Activated CD4-positive, alpha-beta T cell treated with anti-CD3 and anti-CD28 coated beads for 48 hours (primary cell): ENCODE data around the gene S100A2.
"Not testable (repeated sequence)": the region's sequence is repeated elsewhere in the genome, so short reads cannot be mapped to it uniquely, and the experiment has no call there.

Experiments
- DNase-seq: peaks from one replicate; pipeline ENCODE4 v3.0.0-alpha.2; 2020

Gene S100A2

GRCh38 chr1:153588033-153588432, 22.4 kb upstream of the S100A2 start:
- not testable (repeated sequence) for DNase-seq

GRCh38 chr1:153587314-153587713, 21.7 kb upstream of the S100A2 start:
- DNase-seq = no peak

DNA sequence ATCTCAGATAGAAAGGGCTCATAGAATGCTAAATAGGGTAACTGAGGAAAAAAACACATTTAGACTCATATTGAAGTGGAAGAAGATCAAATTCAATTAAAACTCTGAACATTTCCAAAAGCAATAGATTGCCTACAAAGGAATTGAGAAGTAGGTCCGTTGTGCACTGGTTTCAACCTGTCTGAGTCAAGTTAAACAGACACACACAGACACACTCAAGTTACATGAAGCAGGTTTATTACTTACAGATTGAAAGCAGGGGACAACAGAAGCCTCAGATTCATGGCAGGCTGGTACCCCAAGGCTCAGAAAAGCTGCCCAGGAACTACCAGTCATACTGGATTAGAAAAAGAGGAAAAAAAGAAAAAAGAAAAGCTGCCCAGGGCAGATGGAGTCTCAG, 20.7 kb upstream of the S100A2 start:
- DNase-seq = no peak

GRCh38 chr1:153585006-153585405, 19.4 kb upstream of the S100A2 start:
- no peak for DNase-seq

GRCh38 chr1:153583976-153584375, 18.3 kb upstream of the S100A2 start:
- DNase-seq = no peak

- DNase-seq = not testable (repeated sequence)
Measured at GRCh38 chr1:153583514-153583913, 17.9 kb upstream of the S100A2 start.

DNA sequence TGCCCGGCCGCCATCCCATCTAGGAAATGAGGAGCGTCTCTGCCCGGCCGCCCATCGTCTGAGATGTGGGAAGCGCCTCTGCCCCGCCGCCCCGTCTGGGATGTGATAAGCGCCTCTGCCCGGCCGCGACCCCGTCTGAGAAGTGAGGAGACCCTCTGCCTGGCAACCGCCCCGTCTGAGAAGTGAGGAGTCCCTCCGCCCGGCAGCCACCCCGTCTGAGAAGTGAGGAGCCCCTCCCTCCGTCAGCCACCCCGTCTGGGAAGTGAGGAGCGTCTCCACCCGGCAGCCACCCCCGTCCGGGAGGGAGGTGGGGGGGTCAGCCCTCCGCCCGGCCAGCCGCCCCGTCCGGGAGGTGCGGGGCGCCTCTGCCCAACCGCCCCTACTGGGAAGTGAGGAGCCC, 17.2 kb upstream of the S100A2 start:
- DNase-seq = not testable (repeated sequence)

GRCh38 chr1:153578936-153579335, 13.3 kb upstream of the S100A2 start:
- DNase-seq = no peak

GRCh38 chr1:153578490-153578889, 12.8 kb upstream of the S100A2 start:
- DNase-seq = no peak

- no peak for DNase-seq
Measured at GRCh38 chr1:153577624-153578051, 12.0 kb upstream of the S100A2 start.

DNA sequence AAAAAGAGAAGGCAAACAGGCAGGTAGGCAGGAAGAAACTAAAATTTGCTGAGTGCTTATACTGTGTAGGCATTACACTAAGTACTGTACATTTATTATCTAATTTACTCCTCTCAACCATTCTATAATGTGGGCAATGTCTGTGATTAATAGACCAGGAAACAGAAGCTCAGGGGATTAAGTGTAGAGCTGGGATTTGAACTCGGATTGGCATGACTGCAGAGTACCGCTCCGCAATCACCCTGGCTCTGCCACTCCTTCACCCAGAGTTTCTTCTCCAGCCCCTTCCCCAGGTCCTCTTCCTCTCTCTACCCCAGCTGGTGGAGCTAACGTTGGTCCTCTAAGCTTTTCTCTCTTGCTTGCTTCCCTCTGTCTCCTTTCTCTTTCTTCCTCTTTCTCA, 11.5 kb upstream of the S100A2 start:
- no peak for DNase-seq

- not testable (repeated sequence) for DNase-seq
Measured at GRCh38 chr1:153575497-153575896, 9.9 kb upstream of the S100A2 start.

DNA sequence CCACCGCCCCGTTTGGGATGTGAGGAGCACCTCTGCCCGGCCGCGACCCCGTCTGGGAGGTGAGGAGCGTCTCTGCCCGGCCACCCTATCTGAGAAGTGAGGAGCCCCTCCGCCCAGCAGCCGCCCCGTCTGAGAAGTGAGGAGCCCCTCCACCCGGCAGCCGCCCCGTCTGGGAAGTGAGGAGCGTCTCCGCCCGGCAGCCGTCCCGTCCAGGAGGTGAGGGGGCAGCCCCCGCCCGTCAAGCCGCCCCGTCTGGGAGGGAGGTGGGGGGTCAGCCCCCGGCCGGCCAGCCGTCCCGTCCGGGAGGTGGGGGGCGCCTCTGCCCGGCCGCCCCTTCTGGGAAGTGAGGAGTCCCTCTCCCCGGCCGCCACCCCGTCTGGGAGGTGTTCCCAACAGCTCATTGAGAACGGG, 9.4 kb upstream of the S100A2 start:
- DNase-seq = not testable (repeated sequence)

- no peak for DNase-seq
Measured at GRCh38 chr1:153573351-153573750, 7.7 kb upstream of the S100A2 start.

DNA sequence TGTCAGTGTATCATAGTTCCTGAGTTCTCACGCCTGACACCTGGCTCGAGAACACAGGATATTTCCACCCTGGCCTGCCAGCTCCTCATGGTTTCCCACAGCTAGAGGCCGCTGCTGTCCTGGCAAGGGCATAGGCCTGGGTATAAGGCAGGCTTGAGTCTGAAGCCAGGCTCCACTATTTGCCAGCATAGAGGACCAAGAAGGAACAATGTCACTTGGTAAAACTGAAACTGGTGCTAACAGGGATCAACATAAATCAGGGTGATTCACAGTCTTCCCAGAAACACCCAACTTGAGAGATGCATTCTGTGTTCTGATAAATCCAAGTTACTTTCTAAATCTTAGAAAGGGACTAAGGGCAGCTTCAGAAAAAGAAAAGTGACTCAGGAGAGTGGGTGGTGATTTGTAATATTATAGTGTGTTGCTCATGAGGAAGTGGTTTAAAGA, 6.9 kb upstream of the S100A2 start:
- peak; percentile 79 for DNase-seq

DNA sequence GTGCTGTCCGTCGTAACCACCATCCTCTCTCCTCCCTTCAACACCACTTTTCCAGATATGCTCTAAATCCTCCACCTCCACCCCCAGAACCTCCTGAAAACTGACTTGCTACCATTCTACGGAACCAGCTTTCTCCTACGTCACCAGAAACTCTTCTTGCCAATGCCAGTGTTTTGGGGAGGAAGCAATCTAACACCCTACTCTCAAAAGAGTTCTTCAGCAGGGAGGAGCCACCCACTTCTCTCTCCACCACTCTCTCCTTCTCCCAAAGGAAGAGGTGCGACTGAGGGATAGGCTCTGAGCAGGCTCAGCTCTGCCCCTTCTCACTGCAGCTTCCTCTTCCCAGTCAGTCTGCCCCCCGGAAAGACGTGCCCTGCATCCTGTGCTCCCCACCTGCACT, 6.1 kb upstream of the S100A2 start:
- DNase-seq = no peak

DNA sequence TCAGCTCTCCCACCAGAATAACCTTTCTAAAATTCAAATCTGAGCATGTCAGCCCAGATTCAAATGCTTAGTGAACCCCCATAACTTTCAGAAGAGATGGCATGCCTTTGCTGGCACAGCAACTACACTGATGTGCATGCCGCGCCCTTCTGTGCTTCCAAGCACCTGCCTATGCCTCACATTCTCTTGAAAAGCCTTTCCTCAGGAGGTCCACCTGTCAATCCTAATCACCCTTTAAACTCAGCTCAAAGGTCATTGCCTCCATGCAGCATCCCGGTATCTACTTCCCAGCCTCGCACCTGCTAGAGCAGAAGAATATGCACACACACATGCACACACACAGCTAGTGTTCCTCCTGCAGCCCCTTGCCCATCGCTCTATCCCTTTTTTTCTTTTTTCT, 5.2 kb upstream of the S100A2 start:
- DNase-seq = no peak

DNA sequence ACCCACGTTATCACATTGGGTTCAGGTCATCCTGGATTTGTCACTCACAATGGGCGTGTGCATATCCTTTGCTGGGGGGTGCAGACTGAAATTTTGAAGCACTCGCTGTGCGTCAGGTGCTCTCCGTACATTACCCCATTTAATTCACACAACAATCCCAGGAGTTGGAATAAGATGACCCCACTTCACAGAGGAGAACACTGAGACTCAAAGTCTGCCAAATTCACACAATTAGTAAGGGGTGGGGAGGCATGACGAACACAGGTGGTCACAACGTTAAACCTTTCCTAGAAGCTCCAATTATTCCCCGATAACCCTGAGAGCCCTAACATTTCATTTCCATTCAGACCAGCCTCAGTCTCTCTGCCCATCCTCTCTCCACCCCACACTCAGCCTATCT, 3.8 kb upstream of the S100A2 start:
- DNase-seq = no peak

DNA sequence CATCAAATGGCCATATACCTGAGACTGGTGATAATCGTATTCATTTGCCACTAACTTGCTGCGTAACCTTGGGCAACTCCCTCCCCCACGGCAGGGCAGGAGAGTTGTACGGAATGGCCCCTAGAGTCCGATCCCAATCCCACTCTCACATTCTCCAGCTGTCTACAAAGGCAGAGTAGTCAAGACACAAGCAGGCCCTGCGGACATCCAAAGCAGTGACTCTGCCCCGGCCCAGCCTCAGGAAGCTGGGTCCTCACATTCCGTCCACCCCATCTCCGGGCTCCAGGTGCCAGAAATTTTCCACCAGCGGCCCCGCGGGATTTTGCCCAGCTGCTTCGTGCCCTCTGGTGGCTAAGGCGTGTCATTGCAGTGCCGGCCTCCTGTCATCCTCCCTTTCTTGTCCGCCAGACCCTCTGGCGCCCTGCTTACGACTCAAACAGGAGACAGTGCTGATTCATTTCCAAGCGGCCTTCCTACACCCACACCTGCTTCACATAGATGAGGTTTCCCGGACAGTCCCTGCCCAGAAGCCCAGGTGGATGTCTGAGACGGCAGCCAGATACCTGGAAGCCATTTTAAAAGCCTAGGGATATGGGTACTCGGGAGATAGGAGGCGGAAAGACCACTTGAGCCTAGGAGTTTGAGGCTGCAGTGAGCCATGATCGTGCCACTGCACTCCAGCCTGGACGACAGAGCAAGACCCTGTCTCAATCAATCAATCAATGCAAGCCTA, 2.9 kb upstream of the S100A2 start:
- peak; percentile 92 for DNase-seq

GRCh38 chr1:153567621-153568366, 2.1 kb upstream of the S100A2 start:
- DNase-seq = peak; percentile 84

DNA sequence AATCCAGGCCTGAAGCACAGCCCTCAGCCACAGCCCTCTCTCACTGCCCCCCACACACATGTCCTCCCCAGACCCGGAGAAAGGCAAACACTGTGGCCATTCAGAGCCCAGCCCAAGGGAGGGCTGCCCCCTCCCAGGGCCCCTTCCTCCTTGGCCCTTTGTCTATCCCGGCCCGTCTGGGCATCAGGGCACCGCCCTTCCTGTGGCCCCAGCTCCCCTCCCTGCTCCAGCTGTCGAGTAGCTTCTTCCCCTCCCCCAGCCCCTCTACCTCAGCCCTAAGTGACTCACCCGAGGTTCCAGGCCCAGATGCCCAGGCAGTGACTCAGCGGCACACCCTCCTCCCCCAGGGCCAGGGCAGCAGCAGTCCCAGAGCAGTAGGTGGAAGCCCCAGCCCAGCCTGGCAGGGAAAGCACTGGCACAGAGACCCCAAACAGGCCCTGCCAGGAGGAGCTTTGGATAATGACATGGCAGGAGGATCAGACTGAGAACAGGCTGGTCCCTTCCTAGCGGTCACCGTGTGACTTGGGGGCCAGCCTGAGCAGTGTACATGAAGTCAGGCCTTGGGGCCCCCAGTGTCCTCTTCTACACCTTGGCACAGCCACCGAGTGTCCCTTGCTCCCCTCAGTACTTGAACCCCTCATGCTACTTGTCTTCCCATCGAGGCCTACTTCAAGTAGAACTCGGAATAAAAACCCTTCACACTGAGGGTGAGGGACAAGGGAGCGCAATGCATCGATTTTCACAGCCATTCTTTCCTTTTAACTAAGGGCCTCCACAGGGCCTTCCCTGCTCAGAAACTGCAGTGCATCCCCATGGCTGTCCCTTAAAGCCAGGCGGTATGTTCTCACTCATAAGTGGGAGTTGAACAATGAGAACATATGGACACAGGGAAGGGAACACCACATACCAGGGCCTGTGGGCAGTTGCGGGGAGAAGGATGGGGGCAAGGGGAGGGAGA, 1.0 kb upstream of the S100A2 start:
- peak; percentile 93 for DNase-seq

DNA sequence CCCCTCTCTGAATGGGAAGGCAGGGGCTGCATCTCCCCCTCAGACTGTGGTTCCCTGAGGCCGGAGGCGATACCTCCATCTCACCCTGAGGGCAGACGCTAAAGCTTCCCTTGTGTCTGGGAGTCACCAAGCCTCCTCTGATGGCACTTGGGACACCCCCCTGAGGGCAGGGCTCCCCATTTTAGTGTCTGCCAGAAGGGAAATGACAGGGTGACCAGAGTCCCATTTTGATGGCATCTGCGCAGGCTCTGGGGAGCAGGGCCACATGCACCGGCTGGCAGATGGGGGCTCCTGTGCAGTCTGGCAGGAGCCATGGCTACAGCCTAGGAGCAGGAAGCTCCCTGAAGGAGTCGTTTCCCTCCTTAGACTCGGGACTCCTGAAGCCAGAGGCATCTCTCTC, 1.7 kb downstream of the S100A2 start:
- DNase-seq = no peak

DNA sequence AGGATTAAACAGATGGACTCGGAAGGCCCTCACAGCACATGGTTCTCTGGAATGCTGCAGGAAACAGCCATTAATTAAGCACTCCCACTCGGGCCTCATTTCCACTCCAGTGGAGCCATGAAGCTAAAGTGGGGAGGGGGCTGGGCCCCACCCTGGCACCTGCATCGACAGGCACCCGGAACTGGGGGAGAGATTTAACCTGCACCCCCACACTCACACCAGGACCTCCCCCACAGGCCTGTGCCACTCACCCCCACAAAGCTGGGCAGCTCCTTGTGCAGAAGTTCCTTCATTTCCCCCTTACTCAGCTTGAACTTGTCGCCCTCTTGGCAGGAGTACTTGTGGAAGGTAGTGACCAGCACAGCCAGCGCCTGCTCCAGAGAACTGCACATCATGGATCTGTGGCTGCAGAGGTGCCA, 2.2 kb downstream of the S100A2 start:
- no peak for DNase-seq
